HG03558 (cell line): ENCODE measurements around the gene WDR43.

Experiments used
- ATAC-seq: cut with Tn5 transposase; IDR thresholded peaks from one replicate; pipeline ENCODE4 v1.9.1; 2021; ENCODE audit warnings: moderate number of reproducible peaks; ENCODE audit not compliant: unreplicated experiment; ENCODE audit errors: extremely low read depth

Gene WDR43

DNA sequence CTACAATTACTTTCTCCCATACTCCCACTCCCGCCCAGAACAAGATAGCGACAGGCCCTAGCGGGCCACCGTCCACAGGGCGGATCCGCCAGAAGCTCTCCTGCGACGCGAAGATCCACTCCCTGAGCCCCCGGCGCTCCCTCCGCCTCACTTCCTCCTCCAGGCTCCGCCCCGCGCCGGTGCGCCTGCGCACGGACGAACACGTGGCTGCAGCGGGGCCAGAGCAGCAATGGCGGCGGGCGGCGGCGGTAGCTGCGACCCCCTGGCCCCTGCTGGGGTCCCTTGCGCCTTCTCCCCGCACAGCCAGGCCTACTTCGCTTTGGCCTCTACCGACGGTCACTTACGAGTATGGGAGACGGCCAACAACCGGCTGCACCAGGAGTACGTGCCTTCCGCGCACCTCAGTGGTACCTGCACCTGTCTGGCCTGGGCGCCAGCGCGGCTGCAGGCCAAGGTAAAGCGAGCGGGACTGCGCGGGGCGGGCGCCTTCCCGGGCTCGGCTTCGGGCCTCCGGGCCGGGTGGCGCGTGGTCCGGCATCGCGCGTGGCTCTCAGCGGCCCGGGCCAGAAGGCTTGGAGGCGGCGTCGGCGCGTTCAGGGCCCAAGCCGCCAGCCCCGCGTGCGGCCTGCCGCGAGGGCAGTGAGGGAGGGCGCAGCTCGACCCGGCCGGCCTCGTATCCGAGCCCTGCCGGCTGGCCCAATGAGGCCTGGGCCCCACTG, at the start of gene WDR43:
Gene WDR43 (plus strand): TSS at position 198 of the 719 bp plus-strand sequence. CDS start 32 bp downstream, at position 230.
- peak; percentile 81 for ATAC-seq

- no peak for ATAC-seq
These were observed 39.3 kb upstream of the WDR43 start for GRCh38 chr2:28855193-28855592.

GRCh38 chr2:28855977-28856376, 38.5 kb upstream of the WDR43 start:
- no peak for ATAC-seq

DNA sequence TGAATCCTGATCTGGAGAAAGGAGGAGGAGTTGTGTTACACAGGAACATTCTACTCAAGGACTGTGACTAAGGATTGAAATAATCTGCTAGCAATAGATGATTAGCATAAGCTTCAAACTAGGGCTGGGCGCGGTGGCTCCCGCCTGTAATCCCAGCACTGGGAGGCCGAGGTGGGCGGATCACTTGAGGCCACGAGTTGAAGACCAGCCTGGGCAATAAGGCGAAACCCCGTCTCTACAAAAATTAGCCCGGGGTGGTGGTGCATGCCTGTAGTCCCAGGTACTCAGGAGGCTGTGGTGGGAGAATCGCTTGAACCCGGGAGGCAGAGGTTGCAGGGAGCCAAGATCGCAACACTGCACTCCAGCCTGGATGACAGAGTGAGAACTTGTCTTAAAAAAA, 25.9 kb upstream of the WDR43 start:
- ATAC-seq: no peak

DNA sequence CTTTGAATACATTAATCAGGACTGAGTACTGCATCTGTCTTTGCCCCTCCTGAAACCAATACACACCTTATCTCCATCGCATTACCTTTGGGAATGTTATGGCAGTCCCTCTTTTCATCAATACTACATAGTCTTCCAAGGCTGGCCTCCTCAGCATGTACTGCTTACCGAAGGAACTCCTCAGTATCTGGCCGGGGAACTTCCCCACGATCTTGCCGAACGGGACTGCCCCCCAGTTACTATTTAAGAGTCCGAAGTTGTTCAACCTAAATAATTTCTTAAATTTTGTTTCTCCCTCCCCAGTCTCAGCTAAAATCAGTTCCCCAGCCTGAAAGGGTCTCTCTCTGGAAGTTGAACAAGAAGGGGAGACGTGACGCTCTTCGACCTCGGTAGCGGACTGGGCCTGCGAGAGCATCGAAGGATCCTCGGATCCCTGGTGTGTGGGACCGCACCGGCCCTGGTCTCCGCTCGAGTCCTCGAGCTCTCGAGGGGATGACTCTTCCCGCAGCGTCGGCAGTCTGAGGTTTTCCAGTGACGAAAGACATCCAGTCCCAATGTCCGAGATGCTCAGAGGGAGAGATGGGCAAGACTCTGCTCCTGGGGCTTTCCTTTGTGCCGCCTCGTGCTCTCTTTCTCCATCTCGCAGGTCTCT, 24.8 kb upstream of the WDR43 start:
- peak; percentile 3 for ATAC-seq

DNA sequence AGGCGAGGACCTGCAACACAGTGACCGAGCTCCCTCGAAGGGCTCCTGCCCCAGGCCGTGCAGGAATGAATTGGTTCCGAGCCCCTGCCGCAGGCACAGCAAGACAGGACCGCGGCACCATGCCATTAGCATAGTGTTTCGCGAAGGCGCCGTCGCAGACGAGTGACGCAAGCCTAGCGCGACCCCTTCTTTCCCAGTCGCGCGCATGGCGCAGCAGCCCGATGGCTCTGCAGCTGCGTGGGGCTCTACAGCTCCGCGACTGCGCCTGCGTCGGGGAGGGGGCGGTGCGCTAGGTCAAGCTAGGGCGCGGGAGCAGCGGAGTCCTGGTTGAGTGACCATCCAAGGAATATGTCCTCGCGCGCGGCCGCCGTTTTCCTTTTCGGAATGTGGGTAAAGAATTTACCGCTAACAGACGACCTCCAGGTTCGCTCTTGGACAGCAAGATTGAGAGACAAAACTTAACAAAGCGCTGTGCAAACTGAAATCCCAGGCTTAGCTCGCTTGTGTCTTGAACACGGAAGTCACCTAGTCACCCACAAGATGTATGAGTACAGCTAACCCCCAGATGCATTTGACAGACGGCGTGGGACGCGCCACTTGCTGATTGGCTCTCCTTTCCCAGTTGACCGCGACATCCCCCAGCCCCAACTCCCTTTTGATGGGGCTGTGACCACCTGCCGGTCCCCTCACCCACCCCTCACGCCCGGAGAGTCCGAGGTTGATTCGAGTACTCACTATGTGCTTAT, 24.1 kb upstream of the WDR43 start, which contains the start of gene TRMT61B:
Gene TRMT61B (minus strand): TSS at position 164 of the 746 bp plus-strand sequence. CDS start 32 bp downstream, at position 132.
- peak; percentile 83 for ATAC-seq

DNA sequence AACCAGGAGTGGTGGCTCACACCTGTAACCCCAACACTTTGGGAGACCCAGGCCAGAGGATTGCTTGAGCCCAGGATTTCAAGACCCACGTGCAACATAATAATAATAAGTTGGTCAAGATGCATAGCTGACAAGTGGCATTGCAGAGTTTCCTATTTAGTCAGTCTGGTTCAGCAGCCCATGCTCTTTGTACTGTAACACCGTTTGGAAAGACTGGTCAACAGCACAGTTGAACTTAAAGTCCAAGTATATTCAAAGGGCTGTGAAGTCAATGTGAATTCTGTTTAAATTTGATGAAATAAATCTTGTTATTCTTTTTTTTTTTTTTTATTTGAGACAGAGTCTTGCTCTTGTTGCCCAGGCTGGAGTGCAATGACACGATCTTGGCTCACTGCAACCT, 22.8 kb upstream of the WDR43 start:
- ATAC-seq: no peak

GRCh38 chr2:28880193-28880592, 14.3 kb upstream of the WDR43 start:
- no peak for ATAC-seq

DNA sequence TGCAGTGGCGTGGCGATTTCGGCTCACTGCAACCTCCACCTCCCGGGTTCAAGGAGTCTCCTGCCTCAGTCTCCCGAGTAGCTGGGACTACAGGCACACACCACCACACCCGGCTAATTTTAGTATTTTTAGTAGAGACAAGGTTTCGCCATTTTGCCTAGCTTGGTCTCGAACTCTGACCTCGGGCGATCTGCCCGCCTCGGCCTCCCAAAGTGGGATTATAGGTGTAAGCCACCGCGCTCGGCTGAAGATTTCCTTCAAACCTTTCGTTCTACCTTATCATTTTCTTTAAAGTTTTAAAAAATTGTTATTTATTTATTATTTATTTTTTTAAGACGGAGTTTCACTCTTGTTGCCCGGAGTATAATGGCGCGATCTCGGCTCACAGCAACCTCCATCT, 979 bp upstream of the WDR43 start:
- ATAC-seq: no peak

DNA sequence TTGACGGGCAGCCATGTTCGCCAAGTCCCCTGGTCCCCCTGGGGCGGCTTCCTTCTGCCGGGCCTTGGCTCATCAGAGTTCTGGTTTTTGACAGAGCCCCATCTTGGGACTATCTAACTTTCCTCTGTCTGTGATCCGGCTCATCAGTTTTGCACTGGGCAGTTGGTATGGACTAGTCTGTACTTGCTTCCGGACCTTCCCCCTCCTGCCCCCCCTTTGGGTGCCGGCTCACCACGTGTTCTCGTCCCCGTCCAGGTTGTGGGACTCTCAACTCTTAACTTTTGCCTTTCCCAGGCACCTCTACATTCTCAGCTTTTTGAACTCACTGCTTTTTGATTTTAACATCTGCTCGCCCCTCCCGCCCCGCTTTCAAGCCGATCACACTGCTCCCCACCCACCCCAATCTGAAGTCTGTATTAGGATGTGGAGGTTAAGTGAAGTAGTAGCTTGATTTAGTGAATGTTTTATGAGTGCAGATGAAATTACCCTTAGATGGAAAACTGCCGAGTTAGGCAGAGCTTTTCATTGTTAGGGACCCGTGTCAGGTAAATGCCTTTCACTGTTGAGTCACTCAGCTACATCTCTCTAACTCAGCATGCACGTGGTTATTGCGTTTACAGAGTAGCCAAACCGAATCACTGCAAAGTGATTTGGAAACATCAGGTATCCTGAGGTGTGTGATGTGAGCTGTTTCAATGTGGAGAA, 874 bp downstream of the WDR43 start:
- no peak for ATAC-seq

- ATAC-seq: no peak
These were observed 2.4 kb downstream of the WDR43 start for GRCh38 chr2:28896906-28897305.

DNA sequence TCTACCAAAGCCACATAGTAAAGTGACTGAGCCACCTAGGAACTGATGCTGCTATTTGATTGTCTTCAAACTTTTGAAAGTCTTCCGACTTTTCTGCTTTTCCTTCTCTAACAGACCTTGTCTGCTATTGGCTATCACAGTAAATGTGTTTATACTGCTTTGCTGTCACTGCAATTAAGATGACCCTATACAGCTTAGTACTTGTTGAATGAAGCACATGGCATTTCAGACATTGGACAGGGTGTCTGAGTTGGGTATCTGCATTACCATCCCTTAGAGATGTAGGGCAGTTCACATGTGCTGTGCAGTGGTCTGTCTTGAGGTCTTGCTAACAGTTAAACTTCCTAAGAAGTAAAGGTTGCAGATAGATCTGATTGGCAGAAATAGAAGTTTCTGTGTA, 3.6 kb downstream of the WDR43 start:
- ATAC-seq: no peak

DNA sequence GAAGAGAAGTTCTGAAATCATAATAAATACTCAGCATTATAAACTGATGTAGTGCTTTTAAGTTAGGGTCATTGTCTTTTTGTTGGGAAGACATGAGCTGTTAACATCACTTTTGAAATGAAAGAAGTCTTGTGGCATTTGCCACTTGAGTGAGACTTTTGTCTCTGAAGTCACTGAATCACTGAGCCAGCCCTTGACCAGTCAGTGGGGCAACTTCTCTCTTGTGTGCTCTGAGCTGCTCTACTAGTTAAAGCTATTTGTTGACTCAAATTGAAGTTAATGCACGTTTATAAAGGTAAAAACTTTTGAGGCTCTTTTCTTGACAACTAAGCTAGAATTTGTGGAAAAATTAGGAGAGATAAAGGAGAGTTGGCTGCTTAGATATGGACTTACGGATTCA, 6.7 kb downstream of the WDR43 start:
- ATAC-seq: no peak

- no peak for ATAC-seq
These were observed 7.4 kb downstream of the WDR43 start for GRCh38 chr2:28901841-28902240.

GRCh38 chr2:28902584-28902983, 8.1 kb downstream of the WDR43 start:
- ATAC-seq: no peak

DNA sequence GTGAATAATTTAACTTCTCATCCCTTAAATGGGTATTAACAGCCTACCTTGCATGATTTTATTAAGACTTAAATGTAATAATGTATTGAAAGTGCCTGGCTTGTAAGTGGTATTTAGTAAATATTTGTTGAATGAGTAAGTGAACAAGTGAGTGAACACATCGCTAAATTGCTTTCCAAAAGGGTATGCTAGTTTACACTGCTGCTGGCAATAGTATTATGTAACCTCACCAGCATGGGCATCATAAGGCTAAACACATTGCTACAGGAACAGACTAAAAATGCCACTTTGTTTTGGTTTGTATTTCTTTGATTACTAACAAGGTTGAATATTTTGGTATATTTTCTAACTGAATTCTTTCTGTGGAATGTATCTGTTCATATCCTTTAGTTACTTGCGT, 9.8 kb downstream of the WDR43 start:
- ATAC-seq: no peak

GRCh38 chr2:28904802-28905457, 10.5 kb downstream of the WDR43 start:
- ATAC-seq: no peak

DNA sequence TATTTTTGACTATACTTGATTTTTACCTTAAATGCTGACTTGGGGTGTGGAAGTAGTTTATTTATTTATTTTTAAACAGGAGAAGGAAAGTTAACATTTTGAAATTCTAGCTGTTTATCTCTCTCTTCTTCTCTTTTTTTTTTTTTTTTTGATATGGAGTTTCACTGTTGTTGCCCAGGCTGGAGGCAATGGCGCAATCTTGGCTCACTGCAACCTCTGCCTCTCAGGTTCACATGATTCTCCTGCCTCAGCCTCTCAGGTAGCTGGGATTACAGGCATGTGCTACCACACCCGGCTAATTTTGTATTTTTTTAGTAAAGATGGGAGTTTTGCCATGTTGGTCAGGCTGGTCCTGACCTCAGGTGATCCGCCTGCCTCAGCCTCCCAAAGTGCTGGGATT, 11.1 kb downstream of the WDR43 start:
- ATAC-seq: no peak

GRCh38 chr2:28906376-28906775, 11.9 kb downstream of the WDR43 start:
- ATAC-seq: no peak

DNA sequence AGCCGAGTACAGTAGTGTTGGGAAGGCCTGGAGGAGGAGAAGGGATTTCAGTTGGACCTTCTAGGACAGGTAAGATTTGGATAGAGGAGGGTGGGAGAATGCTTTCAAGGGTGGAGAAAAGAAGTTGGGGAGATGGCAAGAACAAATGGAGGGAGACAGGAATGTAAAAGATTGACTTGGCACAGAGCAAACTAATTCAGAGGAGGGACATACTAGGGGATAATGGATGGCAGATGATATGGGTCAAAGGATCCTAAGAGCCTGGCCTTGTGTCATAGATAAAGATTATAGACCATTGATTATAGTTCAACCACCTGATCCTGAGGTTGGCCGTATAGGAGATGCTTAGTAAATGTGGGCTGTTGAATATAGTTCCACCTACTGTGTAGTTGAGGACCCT, 12.4 kb downstream of the WDR43 start:
- ATAC-seq: no peak
